Memory B cell (primary cell): ENCODE measurements around the gene EIF4E3.

Experiments
- ATAC-seq: fragments of 150-1000 bp; cut with Tn5 transposase; 2 replicates; pipeline ENCODE4 v1.10.0; 2021; ENCODE audit warnings: low read depth, mild to moderate bottlenecking, moderate library complexity
- DNase-seq, 2 donors: peaks; one replicate each; pipeline ENCODE4 v3.0.0; 2022; ENCODE audit warnings: low spot score in 2 of 2
- H3K27ac Mint-ChIP-seq: one replicate; pipeline ENCODE4 v1.8.0; 2022; ENCODE audit warnings: mild to moderate bottlenecking, moderate library complexity, mixed read lengths
- H3K27me3 Mint-ChIP-seq: one replicate; pipeline ENCODE4 v1.8.0; 2022; ENCODE audit warnings: mixed read lengths
- H3K36me3 Mint-ChIP-seq: one replicate; pipeline ENCODE4 v1.8.0; 2022; ENCODE audit warnings: mild to moderate bottlenecking, mixed read lengths
- H3K4me1 Mint-ChIP-seq: one replicate; pipeline ENCODE4 v1.8.0; 2022; ENCODE audit warnings: mixed read lengths
- H3K4me3 Mint-ChIP-seq: one replicate; pipeline ENCODE4 v1.8.0; 2022; ENCODE audit warnings: mild to moderate bottlenecking, moderate library complexity, mixed read lengths
- H3K9me3 Mint-ChIP-seq: one replicate; pipeline ENCODE4 v1.8.0; 2022; ENCODE audit warnings: mixed read lengths

The EIF4E3 gene

GRCh38 chr3:71662056-71662455 lies 63.1 kb downstream of the EIF4E3 start:
- ATAC-seq = no peak
- H3K4me1 Mint-ChIP-seq = no peaks in the 10 kb centered on the region
- no peak for DNase-seq
- peaks cover 9% of the 10 kb centered on the region for H3K9me3 Mint-ChIP-seq
- H3K27ac Mint-ChIP-seq = no peak overlapping the region
- no peak overlapping the region for H3K4me3 Mint-ChIP-seq
- H3K36me3 Mint-ChIP-seq = peaks cover 10% of the 10 kb centered on the region
- H3K27me3 Mint-ChIP-seq = peaks cover 17% of the 10 kb centered on the region

- Mint-ChIP-seq H3K36me3 (peaks cover 1% of the 10 kb centered on the region), H3K27me3 (peaks cover 8% of the 10 kb centered on the region), H3K4me1 (no peaks in the 10 kb centered on the region), H3K27ac (no peak overlapping the region), H3K9me3 (no peaks in the 10 kb centered on the region), H3K4me3 (no peak overlapping the region)
- DNase-seq (no peak), ATAC-seq (no peak)
Observed at GRCh38 chr3:71659864-71660591, 65.2 kb downstream of the EIF4E3 start.

GRCh38 chr3:71657831-71658530 lies 67.2 kb downstream of the EIF4E3 start:
- no peaks in the 10 kb centered on the region for H3K4me1 Mint-ChIP-seq
- H3K36me3 Mint-ChIP-seq = no peaks in the 10 kb centered on the region
- ATAC-seq (no peak), DNase-seq (no peak)
- no peak overlapping the region for H3K27ac Mint-ChIP-seq
- no peaks in the 10 kb centered on the region for H3K9me3 Mint-ChIP-seq
- no peak overlapping the region for H3K4me3 Mint-ChIP-seq
- H3K27me3 Mint-ChIP-seq = peaks cover 8% of the 10 kb centered on the region

GRCh38 chr3:71655061-71655460 lies 70.1 kb downstream of the EIF4E3 start:
- Mint-ChIP-seq H3K27ac (no peak overlapping the region), H3K36me3 (no peaks in the 10 kb centered on the region), H3K27me3 (peaks cover 6% of the 10 kb centered on the region), H3K4me3 (no peak overlapping the region), H3K9me3 (no peaks in the 10 kb centered on the region), H3K4me1 (peaks cover 3% of the 10 kb centered on the region)
- ATAC-seq (no peak), DNase-seq (no peak)

- no peak for ATAC-seq
- Mint-ChIP-seq H3K36me3 (no peaks in the 10 kb centered on the region), H3K27me3 (peaks cover 5% of the 10 kb centered on the region), H3K4me1 (peaks cover 3% of the 10 kb centered on the region), H3K9me3 (no peaks in the 10 kb centered on the region), H3K4me3 (no peak overlapping the region), H3K27ac (no peak overlapping the region)
- DNase-seq = no peak
Observed at GRCh38 chr3:71653414-71653807, 71.8 kb downstream of the EIF4E3 start.

- Mint-ChIP-seq H3K36me3 (no peaks in the 10 kb centered on the region), H3K4me3 (no peak overlapping the region), H3K9me3 (no peaks in the 10 kb centered on the region), H3K4me1 (peaks cover 3% of the 10 kb centered on the region), H3K27me3 (peaks cover 5% of the 10 kb centered on the region), H3K27ac (peak overlapping the region; percentile 40)
- DNase-seq (peak; percentile 22 to 33), ATAC-seq (peak; percentile 62)
Observed at GRCh38 chr3:71652781-71653413, 72.3 kb downstream of the EIF4E3 start.

GRCh38 chr3:71651625-71652024 lies 73.6 kb downstream of the EIF4E3 start:
- Mint-ChIP-seq H3K36me3 (no peaks in the 10 kb centered on the region), H3K27ac (no peak overlapping the region), H3K9me3 (no peaks in the 10 kb centered on the region), H3K4me3 (no peak overlapping the region), H3K27me3 (peaks cover 4% of the 10 kb centered on the region), H3K4me1 (peaks cover 3% of the 10 kb centered on the region)
- ATAC-seq (no peak), DNase-seq (no peak)

- Mint-ChIP-seq H3K4me1 (peaks cover 3% of the 10 kb centered on the region), H3K27me3 (peaks cover 4% of the 10 kb centered on the region), H3K9me3 (no peaks in the 10 kb centered on the region), H3K4me3 (no peak overlapping the region), H3K36me3 (no peaks in the 10 kb centered on the region), H3K27ac (no peak overlapping the region)
- ATAC-seq (no peak), DNase-seq (no peak)
Observed at GRCh38 chr3:71650372-71650771, 74.8 kb downstream of the EIF4E3 start.

GRCh38 chr3:71649757-71650156 lies 75.4 kb downstream of the EIF4E3 start:
- H3K4me1 Mint-ChIP-seq = peaks cover 3% of the 10 kb centered on the region
- no peaks in the 10 kb centered on the region for H3K9me3 Mint-ChIP-seq
- H3K4me3 Mint-ChIP-seq = no peak overlapping the region
- peaks cover 8% of the 10 kb centered on the region for H3K27me3 Mint-ChIP-seq
- ATAC-seq (no peak), DNase-seq (no peak)
- H3K27ac Mint-ChIP-seq = no peak overlapping the region
- H3K36me3 Mint-ChIP-seq = no peaks in the 10 kb centered on the region

- DNase-seq (no peak), ATAC-seq (no peak)
- no peaks in the 10 kb centered on the region for H3K36me3 Mint-ChIP-seq
- no peak overlapping the region for H3K27ac Mint-ChIP-seq
- peaks cover 9% of the 10 kb centered on the region for H3K27me3 Mint-ChIP-seq
- no peak overlapping the region for H3K4me3 Mint-ChIP-seq
- H3K4me1 Mint-ChIP-seq = peaks cover 2% of the 10 kb centered on the region
- H3K9me3 Mint-ChIP-seq = no peaks in the 10 kb centered on the region
Observed at GRCh38 chr3:71647751-71648150, 77.5 kb downstream of the EIF4E3 start.

- no peak overlapping the region for H3K4me3 Mint-ChIP-seq
- no peaks in the 10 kb centered on the region for H3K9me3 Mint-ChIP-seq
- H3K4me1 Mint-ChIP-seq = no peaks in the 10 kb centered on the region
- DNase-seq (no peak), ATAC-seq (no peak)
- H3K36me3 Mint-ChIP-seq = no peaks in the 10 kb centered on the region
- H3K27me3 Mint-ChIP-seq = peaks cover 9% of the 10 kb centered on the region
- H3K27ac Mint-ChIP-seq = no peak overlapping the region
Observed at GRCh38 chr3:71646971-71647370, 78.2 kb downstream of the EIF4E3 start.

- H3K9me3 Mint-ChIP-seq = no peaks in the 10 kb centered on the region
- H3K27me3 Mint-ChIP-seq = peaks cover 10% of the 10 kb centered on the region
- no peak overlapping the region for H3K27ac Mint-ChIP-seq
- ATAC-seq = no peak
- DNase-seq = no peak
- H3K4me1 Mint-ChIP-seq = no peaks in the 10 kb centered on the region
- H3K36me3 Mint-ChIP-seq = no peaks in the 10 kb centered on the region
- no peak overlapping the region for H3K4me3 Mint-ChIP-seq
Observed at GRCh38 chr3:71645140-71645539, 80.1 kb downstream of the EIF4E3 start.

- Mint-ChIP-seq H3K27me3 (peaks cover 12% of the 10 kb centered on the region), H3K4me1 (no peaks in the 10 kb centered on the region)
- no peak for ATAC-seq
Observed at GRCh38 chr3:71641674-71642073, 83.5 kb downstream of the EIF4E3 start.

GRCh38 chr3:71640331-71640983 lies 84.7 kb downstream of the EIF4E3 start:
- no peak overlapping the region for H3K4me3 Mint-ChIP-seq

More at GRCh38 chr3:71641674-71642073, 83.5 kb downstream of the EIF4E3 start:
- no peak for DNase-seq
- no peaks in the 10 kb centered on the region for H3K36me3 Mint-ChIP-seq
- no peak overlapping the region for H3K27ac Mint-ChIP-seq
- H3K9me3 Mint-ChIP-seq = no peaks in the 10 kb centered on the region
- no peak overlapping the region for H3K4me3 Mint-ChIP-seq

More at GRCh38 chr3:71640331-71640983, 84.7 kb downstream of the EIF4E3 start:
- no peaks in the 10 kb centered on the region for H3K4me1 Mint-ChIP-seq
- no peaks in the 10 kb centered on the region for H3K9me3 Mint-ChIP-seq
- DNase-seq (no peak), ATAC-seq (no peak)
- H3K27ac Mint-ChIP-seq = no peak overlapping the region
- no peaks in the 10 kb centered on the region for H3K36me3 Mint-ChIP-seq
- H3K27me3 Mint-ChIP-seq = peaks cover 15% of the 10 kb centered on the region
